Small intestine (tissue), 7 donors: ENCODE data around the gene CIPC. TPM values are rescaled to one million over a fixed set of nuclear protein-coding genes. Genes with fewer than 3 reads are reported as not detected.

Experiments
- DNase-seq, 2 donors: peaks; one replicate each; pipeline versions ENCODE4 v3.0.0 to v3.0.0-alpha.2; 2013
- FAIRE-seq: peaks from 2 replicates; lab custom pipeline; 2012; peaks lifted over from hg19 to GRCh38; lab: Jason Lieb, UNC
- H3K27ac ChIP-seq, 3 donors: one replicate each; pipeline ENCODE4 v1.5.1; 2013; ENCODE audit warnings: low read length in 2 of 3, mild to moderate bottlenecking in 2 of 3, control low read depth in 1 of 3, inconsistent platforms in 1 of 3, low read depth in 1 of 3, moderate library complexity in 1 of 3
- H3K27me3 ChIP-seq, 3 donors: one replicate each; pipeline ENCODE4 v1.6.1; 2013; ENCODE audit warnings: low read length in 3 of 3, inconsistent platforms in 1 of 3; ENCODE audit not compliant: control insufficient read depth in 3 of 3, insufficient read depth in 3 of 3
- H3K36me3 ChIP-seq, 3 donors: one replicate each; pipeline ENCODE4 v1.6.1; 2013; ENCODE audit warnings: low read length in 3 of 3, inconsistent platforms in 1 of 3, low read depth in 1 of 3, mild to moderate bottlenecking in 1 of 3, moderate library complexity in 1 of 3; ENCODE audit not compliant: control insufficient read depth in 3 of 3, insufficient read depth in 2 of 3
- H3K4me1 ChIP-seq, 3 donors: one replicate each; pipeline ENCODE4 v1.6.1; 2013; ENCODE audit warnings: low read length in 2 of 3, inconsistent platforms in 1 of 3, low read depth in 1 of 3, mild to moderate bottlenecking in 1 of 3, moderate library complexity in 1 of 3; ENCODE audit not compliant: control insufficient read depth in 3 of 3, insufficient read depth in 2 of 3
- H3K4me3 ChIP-seq, 3 donors: one replicate each; pipeline ENCODE4 v1.5.1; 2013; ENCODE audit warnings: low read length in 3 of 3, control low read depth in 1 of 3, inconsistent platforms in 1 of 3, low read depth in 1 of 3, mild to moderate bottlenecking in 1 of 3, moderate library complexity in 1 of 3
- H3K9me3 ChIP-seq, 2 donors: one replicate each; pipeline ENCODE4 v1.6.1; 2013; ENCODE audit warnings: low read depth in 1 of 2, low read length in 1 of 2; ENCODE audit not compliant: control insufficient read depth in 2 of 2, insufficient read depth in 1 of 2
- WGBS, 3 donors: extraction: QIAGEN DNeasy Blood & Tissue Kit; methylation state at CpG; one replicate each; pipeline ENCODE4 v1.1.7; 2013; 5-methylcytosine and 5-hydroxymethylcytosine counted together
- polyA plus RNA-seq, 4 donors: library from polyadenylated mRNA; stranded (reverse) in 3 of 4; unstranded in 1 of 4; fragments of 200-250 nt in 3 of 4; fragments of 120-200 nt in 1 of 4; gene quantifications; one replicate each; pipeline versions ENCODE4 v1.2.1 to v1.2.3, GENCODE V29; 2013
- donor health status: healthy with polysubstance abuse.
- donor health status: control.
- donor health status: control.
- donor health status: Bipolar disorder and iron deficiency.
- donor health status: healthy.

The CIPC gene
- polyA plus RNA-seq, 4 donors, result 7.6 to 26.9 (median 8.8) TPM

- FAIRE-seq (no peak), DNase-seq (no peak)
- Histone ChIP-seq H3K27ac (no peak overlapping the region), H3K36me3 (no peaks in the 10 kb centered on the region), H3K9me3 (peaks cover 0 to 4% of the 10 kb centered on the region in 2 donors), H3K27me3 (peaks cover 0 to 23% (median 19%) of the 10 kb centered on the region in 3 donors), H3K4me1 (no peaks in the 10 kb centered on the region), H3K4me3 (no peak overlapping the region)
- WGBS, 3 donors, result 3 to 4% (median 4%) methylated on average over 5 of the region's 5 CpGs
Observed at GRCh38 chr14:77151245-77151644, 53.2 kb downstream of the CIPC start.

GRCh38 chr14:77151918-77152588, 54.0 kb downstream of the CIPC start:
- peaks cover 0 to 4% of the 10 kb centered on the region in 2 donors for H3K9me3 ChIP-seq
- no peak overlapping the region for H3K27ac ChIP-seq
- no peak overlapping the region for H3K4me3 ChIP-seq
- H3K27me3 ChIP-seq, result peaks cover 0 to 18% (median 14%) of the 10 kb centered on the region in 3 donors
- H3K4me1 ChIP-seq, result no peaks in the 10 kb centered on the region
- WGBS, 3 donors, result 23 to 33% (median 31%) methylated on average over 2 of the region's 2 CpGs
- no peaks in the 10 kb centered on the region for H3K36me3 ChIP-seq
- DNase-seq (peak; percentile 8 to 18), FAIRE-seq (no peak)

- DNase-seq, result no peak
- 90 to 94% (median 92%) methylated on average over 3 of the region's 3 CpGs for WGBS, 3 donors
- no peak for FAIRE-seq
Observed at GRCh38 chr14:77153802-77154201, 55.7 kb downstream of the CIPC start.

GRCh38 chr14:77154421-77154820, 56.4 kb downstream of the CIPC start:
- no peaks in the 10 kb centered on the region for H3K36me3 ChIP-seq
- WGBS, 3 donors, result 45 to 58% (median 55%) methylated on average over 7 of the region's 7 CpGs
- no peak overlapping the region for H3K27ac ChIP-seq
- FAIRE-seq (no peak), DNase-seq (no peak)
- peaks cover 0 to 26% (median 22%) of the 10 kb centered on the region in 3 donors for H3K27me3 ChIP-seq
- H3K9me3 ChIP-seq, result peaks cover 0 to 4% of the 10 kb centered on the region in 2 donors
- no peak overlapping the region for H3K4me3 ChIP-seq
- H3K4me1 ChIP-seq, result no peaks in the 10 kb centered on the region

More at GRCh38 chr14:77153802-77154201, 55.7 kb downstream of the CIPC start:
- Histone ChIP-seq H3K9me3 (peaks cover 0 to 4% of the 10 kb centered on the region in 2 donors), H3K27ac (no peak overlapping the region), H3K4me1 (no peaks in the 10 kb centered on the region), H3K36me3 (no peaks in the 10 kb centered on the region), H3K27me3 (peaks cover 0 to 23% (median 22%) of the 10 kb centered on the region in 3 donors), H3K4me3 (no peak overlapping the region)

- no peaks in the 10 kb centered on the region for H3K36me3 ChIP-seq
- no peaks in the 10 kb centered on the region for H3K4me1 ChIP-seq
- DNase-seq (no peak), FAIRE-seq (no peak)
- 69 to 83% (median 79%) methylated on average over 1 to 2 of the region's 2 CpGs for WGBS, 3 donors
- H3K9me3 ChIP-seq, result peaks cover 0 to 4% of the 10 kb centered on the region in 2 donors
- no peak overlapping the region for H3K27ac ChIP-seq
- H3K27me3 ChIP-seq, result peaks cover 0 to 26% (median 22%) of the 10 kb centered on the region in 3 donors
- no peak overlapping the region for H3K4me3 ChIP-seq
Observed at GRCh38 chr14:77155083-77155482, 57.0 kb downstream of the CIPC start.

GRCh38 chr14:77157740-77158139, 59.7 kb downstream of the CIPC start:
- H3K4me3 ChIP-seq, result no peak overlapping the region
- H3K27ac ChIP-seq, result no peak overlapping the region
- H3K4me1 ChIP-seq, result no peaks in the 10 kb centered on the region
- H3K27me3 ChIP-seq, result peaks cover 0 to 31% (median 24%) of the 10 kb centered on the region in 3 donors
- FAIRE-seq, result no peak
- no peak for DNase-seq
- WGBS, 3 donors, result 45 to 51% (median 48%) methylated on average over 10 to 11 of the region's 11 CpGs
- no peaks in the 10 kb centered on the region for H3K36me3 ChIP-seq
- peaks cover 0 to 4% of the 10 kb centered on the region in 2 donors for H3K9me3 ChIP-seq

GRCh38 chr14:77158175-77158881, 60.3 kb downstream of the CIPC start:
- H3K27ac ChIP-seq, result no peak overlapping the region
- peak in 1 of 2 donors; percentile 16 for DNase-seq
- peaks cover 0 to 4% of the 10 kb centered on the region in 2 donors for H3K9me3 ChIP-seq
- no peak for FAIRE-seq
- H3K4me3 ChIP-seq, result no peak overlapping the region
- no peaks in the 10 kb centered on the region for H3K36me3 ChIP-seq
- H3K27me3 ChIP-seq, result peaks cover 0 to 29% (median 24%) of the 10 kb centered on the region in 3 donors
- 7 to 16% (median 14%) methylated on average over 14 to 18 of the region's 18 CpGs for WGBS, 3 donors
- no peaks in the 10 kb centered on the region for H3K4me1 ChIP-seq

- peaks cover 0 to under 1% of the 10 kb centered on the region in 2 donors for H3K9me3 ChIP-seq
- 61 to 83% (median 73%) methylated on average over 2 of the region's 2 CpGs for WGBS, 3 donors
- no peaks in the 10 kb centered on the region for H3K4me1 ChIP-seq
- H3K4me3 ChIP-seq, result no peak overlapping the region
- DNase-seq, result no peak
- peaks cover 0 to 29% (median 20%) of the 10 kb centered on the region in 3 donors for H3K27me3 ChIP-seq
- H3K27ac ChIP-seq, result no peak overlapping the region
- FAIRE-seq, result no peak
- no peaks in the 10 kb centered on the region for H3K36me3 ChIP-seq
Observed at GRCh38 chr14:77158882-77159255, 60.8 kb downstream of the CIPC start.
